ENCODE data around the gene CEND1. TPM values are rescaled to one million over a fixed set of nuclear protein-coding genes. Genes with fewer than 3 reads are reported as not detected.

Gene CEND1
- polyA plus RNA-seq, 1 donor, result 0.27 TPM

DNA sequence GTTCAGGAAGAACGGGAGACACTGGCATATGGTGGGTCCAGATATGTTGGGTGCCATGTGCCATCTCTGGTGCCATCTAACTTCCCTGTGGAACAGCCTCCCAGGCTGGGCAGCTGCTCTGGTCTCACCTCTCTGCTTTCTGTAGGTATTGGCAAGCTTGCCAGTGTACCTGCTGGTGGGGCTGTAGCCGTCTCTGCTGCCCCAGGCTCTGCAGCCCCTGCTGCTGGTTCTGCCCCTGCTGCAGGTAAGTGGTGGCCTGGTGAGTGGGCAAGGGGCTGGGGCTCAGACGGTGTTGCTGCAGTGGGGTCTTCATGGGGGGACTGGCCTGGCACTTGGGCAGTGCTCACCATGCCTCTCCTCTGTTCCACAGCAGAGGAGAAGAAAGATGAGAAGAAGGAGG is 22.5 kb upstream of the CEND1 start:
- no peak for DNase-seq

DNA sequence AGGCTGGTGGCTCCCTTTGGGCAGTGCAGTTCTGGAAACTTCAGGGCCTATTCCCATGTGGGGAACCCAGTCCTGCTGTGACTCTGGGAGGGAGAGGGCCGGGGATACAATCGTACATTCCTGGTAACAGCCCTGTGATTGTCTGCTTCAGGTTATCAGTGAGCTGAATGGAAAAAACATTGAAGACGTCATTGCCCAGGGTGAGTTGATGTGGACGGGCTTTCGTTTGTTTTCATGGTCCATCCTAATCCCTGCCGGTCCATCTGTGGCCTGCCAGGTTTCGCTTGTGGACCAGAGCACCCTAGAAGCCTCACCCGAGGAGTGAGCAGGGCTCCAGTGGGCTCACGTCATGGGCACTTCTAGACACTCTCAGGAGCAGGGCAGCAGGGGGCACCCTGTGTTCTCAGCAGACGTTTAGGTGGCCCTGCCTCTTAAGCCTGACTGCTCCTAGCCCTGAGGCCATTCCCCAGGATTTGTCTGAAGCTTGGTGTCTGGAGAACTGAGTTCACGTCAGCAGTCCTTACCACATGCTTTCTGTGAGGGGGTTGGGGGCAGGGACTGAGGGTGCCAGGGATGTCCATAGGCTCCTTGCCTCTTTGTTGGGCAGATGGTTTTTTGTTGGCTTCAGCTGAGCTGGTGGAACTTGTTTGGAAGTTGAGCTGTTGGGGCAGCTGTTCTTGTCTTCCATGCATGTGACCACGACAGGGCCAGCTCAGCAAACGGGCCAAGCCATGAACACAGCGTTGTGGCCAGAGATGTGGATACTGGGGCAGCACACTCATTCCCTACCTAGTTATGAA is 21.8 kb upstream of the CEND1 start:
- no peak for DNase-seq

DNA sequence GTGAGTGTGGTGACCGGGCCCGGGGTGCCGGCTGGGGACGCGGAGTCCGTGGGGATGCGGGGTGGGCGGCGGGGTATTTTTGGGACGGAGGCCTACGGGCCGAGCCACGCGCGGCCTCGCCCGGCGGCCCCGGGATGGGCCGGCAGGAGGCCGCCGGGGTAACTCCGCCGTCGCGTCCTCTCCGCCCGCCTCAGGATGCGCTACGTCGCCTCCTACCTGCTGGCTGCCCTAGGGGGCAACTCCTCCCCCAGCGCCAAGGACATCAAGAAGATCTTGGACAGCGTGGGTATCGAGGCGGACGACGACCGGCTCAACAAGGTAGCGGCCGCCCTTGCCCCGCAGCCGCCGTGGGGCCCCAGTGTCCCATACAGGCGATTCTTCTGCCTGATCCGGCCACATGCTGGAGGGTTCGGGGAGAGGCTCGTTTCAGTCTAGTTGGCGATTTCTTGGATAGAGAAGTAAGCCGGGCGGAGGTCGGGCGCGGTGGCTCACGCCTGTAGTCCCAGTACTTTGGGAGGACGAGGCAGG is 20.2 kb upstream of the CEND1 start:
- DNase-seq, result no peak

DNA sequence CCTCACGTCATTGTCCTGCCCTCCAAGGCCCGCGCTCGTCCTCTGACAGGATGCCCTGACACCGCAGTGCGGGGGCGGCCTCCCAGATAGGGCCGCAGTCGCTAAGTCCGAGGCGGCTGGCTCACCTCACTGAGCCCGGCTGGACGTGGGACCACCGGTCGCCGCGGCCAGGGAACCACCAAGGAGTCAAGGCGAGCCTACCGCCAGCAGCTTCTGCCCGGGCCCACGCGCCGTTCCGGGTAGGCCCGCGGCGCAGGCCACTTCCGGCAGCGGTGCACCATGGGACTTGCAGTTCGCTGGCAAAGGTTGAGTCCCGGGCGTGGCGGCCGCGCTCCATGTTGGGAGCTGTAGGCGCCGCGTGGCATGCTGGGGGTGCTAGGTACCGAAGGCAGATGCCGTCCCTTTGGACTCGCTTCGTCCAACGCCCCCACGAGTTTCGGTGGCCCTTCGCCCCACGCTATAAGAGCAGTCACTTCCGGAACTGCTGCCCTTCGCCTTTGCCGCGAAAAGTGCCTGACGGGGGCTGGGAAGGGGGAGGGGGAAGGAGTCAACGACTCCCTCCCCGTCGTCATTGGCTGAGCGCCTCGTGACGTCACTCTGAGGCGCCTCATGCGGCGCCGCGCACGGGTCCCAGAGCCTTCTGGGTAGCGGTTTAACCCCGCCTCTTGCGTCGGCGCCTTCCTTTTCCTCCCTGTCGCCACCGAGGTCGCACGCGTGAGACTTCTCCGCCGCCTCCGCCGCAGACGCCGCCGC is 19.6 kb upstream of the CEND1 start, which contains the start of gene RPLP2:
Gene RPLP2 (plus strand): TSS at position 681 of the 753 bp plus-strand sequence. CDS start 268 bp downstream, outside the sequence.
- peak; percentile 98 for DNase-seq

GRCh38 chr11:808427-809286 is 18.8 kb upstream of the CEND1 start:
- no peak for DNase-seq

- no peak for DNase-seq
These were observed 14.7 kb upstream of the CEND1 start for GRCh38 chr11:804599-804964.

DNA sequence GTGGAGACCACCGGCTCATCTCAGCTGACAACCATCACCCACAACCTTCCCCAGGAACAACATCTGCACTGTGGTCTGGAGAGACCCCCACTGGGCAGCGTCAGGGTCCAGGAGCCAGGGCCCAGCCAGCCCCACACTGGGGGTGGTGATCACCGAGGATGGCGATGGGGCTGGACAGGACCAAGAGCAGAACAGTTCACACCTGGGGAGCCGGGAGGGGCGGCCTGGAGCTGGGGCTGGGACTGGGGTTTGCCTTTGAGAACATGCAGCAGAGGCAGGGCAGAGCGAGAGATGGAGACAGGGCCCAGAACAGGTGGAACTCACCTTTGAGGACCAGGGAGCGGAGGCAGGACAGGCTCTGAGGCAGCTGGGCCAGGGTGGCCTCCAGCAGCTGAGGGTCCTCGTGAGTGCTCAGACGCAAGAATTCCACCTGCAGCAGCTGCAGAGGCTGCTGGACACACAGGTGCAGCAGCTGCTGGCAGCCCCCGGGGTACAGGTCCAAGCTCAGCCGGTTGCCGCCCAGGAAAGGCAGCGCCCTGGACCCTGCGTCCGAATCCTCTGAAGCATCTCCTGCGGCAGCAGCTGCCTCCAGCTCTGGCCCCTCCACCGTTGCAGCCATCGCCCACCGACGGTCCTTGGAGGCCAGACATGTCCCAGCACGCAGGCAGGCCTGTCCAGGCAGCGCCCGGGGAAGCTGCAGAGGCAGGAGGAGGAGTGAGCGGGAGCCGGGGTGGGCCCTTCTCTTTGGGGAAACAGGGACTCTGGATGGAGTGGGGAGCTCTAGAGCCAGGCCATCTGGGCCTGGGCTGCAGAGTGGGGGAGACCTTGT is 14.1 kb upstream of the CEND1 start:
- DNase-seq, result no peak

DNA sequence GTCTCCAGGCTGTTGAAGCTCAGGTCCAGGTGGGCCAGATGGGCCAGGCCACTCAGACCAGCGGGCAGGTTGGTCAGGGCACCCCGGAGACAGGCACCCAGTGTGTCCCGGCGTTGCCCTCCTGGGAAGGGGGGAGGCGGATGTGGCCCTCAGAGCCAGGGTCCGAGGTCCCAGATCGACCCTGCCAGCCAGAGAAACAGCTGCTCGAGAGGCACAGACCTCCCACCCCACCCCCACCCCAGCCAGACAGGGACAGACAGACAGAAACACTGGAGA is 13.5 kb upstream of the CEND1 start:
- DNase-seq, result no peak

DNA sequence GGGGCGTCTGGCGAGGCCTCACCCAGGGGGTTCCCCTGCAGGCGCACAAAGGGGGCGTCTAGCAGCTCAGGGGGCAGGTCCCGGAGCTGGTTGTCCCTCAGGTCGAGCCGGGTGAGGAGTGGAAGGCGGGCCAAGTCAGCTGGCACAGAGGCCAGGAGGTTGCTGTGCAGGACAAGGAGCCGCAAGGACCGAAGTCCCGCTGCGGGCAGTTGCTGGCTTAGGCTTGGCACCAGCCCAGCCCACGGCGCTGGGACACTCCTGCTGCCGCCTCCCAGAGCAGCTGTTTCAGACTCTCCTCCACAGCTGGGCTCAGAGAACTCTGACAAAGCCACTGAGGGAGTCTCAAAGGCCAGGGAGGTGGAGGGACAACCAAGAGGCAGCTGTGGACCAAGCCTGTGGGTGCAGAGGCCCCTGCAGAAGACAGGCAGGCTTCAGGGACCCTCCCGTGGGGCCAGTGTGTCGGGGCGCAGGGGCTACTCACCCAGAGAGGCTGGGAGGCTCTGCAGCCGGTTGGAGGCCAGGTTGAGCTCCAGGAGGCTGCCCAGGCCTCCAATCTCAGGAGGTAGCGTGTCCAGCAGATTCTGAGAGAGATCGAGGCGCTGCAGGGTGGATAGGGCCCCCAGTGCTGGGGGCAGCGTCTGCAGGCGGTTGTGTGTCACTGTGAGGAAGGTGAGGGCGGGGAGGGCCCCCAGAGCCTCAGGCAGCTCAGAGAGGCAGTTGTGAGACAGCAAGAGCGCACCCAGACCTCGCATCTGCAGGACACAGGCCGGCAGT is 13.0 kb upstream of the CEND1 start:
- DNase-seq, result no peak

GRCh38 chr11:802018-802617 is 12.2 kb upstream of the CEND1 start:
- no peak for DNase-seq

GRCh38 chr11:801097-801780 is 11.3 kb upstream of the CEND1 start:
- DNase-seq, result no peak

GRCh38 chr11:800473-800872 is 10.6 kb upstream of the CEND1 start:
- no peak for DNase-seq

GRCh38 chr11:799641-800316 is 9.9 kb upstream of the CEND1 start:
- DNase-seq, result no peak

GRCh38 chr11:798093-798713 is 8.3 kb upstream of the CEND1 start, which contains the start of gene SLC25A22:
Gene SLC25A22 (minus strand): TSS chr11:798281. CDS start chr11:795006, 3,275 bp downstream.
- no peak for DNase-seq

DNA sequence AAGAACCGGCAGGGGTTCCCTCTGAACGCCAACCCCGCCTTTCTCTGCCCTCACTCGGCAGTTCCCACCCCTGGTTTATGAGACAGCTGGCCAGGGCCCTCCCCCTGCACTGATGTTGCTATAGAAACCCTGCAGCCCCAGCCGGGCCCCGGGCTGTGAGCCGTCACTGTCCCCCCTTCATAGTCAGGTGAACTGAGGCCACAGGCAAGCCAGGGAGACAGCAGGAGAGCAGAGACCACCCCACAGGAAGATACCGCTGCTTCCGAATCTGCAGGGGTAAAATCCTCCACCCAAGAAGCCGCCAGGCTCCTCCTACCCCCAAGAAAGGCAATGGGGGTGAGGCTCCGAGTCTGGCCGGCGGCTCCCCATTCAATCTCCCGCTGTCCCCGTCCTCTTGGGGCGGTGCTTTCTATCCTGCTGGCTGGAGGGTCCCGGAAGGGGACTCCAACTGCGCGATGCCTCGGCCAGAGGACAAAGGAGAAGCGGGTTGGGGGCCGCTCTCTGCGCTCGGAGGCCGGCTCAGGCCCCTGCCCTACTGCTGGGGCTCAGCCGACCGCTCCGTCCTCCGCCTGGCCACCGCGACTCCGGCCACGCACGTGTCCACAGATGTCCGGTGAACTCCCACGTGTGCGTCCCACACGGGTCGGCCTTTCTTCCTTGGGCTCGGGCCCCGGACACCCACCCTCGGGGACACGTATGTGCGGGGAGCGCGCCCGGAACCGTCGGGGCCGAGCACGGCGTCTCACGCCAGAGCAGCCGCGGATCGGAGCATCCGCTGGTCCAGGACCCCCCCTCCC is 7.6 kb upstream of the CEND1 start:
- DNase-seq, result no peak

GRCh38 chr11:796565-797295 is 6.8 kb upstream of the CEND1 start:
- DNase-seq, result no peak
